NCI-H2081 treated with DMSO at 0.1 percent for 48 hours (cell line): ENCODE measurements around the gene NRIP1.

Experiments
- DNase-seq: peaks from one replicate; lab custom pipeline; 2025; lab: John Stamatoyannopoulos, UW

Gene NRIP1

GRCh38 chr21:15063814-15064575, 805 bp downstream of the NRIP1 start:
- no peak for DNase-seq

- DNase-seq, result no peak
Observed at GRCh38 chr21:15063081-15063813, 1.6 kb downstream of the NRIP1 start.

- no peak for DNase-seq
Observed at GRCh38 chr21:15062606-15062965, 2.2 kb downstream of the NRIP1 start.

- DNase-seq, result no peak
Observed at GRCh38 chr21:15061747-15062605, 2.8 kb downstream of the NRIP1 start.

GRCh38 chr21:15061279-15061678, 3.5 kb downstream of the NRIP1 start:
- DNase-seq, result no peak

GRCh38 chr21:15060543-15061175, 4.1 kb downstream of the NRIP1 start:
- no peak for DNase-seq

- DNase-seq, result no peak
Observed at GRCh38 chr21:15059397-15059796, 5.4 kb downstream of the NRIP1 start.

- no peak for DNase-seq
Observed at GRCh38 chr21:15058854-15059263, 5.9 kb downstream of the NRIP1 start.

GRCh38 chr21:15057285-15057684, 7.5 kb downstream of the NRIP1 start:
- DNase-seq, result no peak

GRCh38 chr21:15054606-15055239, 10.1 kb downstream of the NRIP1 start:
- DNase-seq, result no peak

- DNase-seq, result no peak
Observed at GRCh38 chr21:15054089-15054488, 10.7 kb downstream of the NRIP1 start.

- DNase-seq, result no peak
Observed at GRCh38 chr21:15053500-15053899, 11.3 kb downstream of the NRIP1 start.

GRCh38 chr21:15052459-15052763, 12.4 kb downstream of the NRIP1 start:
- no peak for DNase-seq

GRCh38 chr21:15051644-15052458, 12.9 kb downstream of the NRIP1 start:
- no peak for DNase-seq

- DNase-seq, result no peak
Observed at GRCh38 chr21:15050568-15051377, 14.0 kb downstream of the NRIP1 start.

- DNase-seq, result no peak
Observed at GRCh38 chr21:15045017-15045416, 19.8 kb downstream of the NRIP1 start.

- no peak for DNase-seq
Observed at GRCh38 chr21:15042531-15042930, 22.3 kb downstream of the NRIP1 start.

- no peak for DNase-seq
Observed at GRCh38 chr21:15039607-15040299, 25.0 kb downstream of the NRIP1 start.

GRCh38 chr21:15037900-15038293, 26.9 kb downstream of the NRIP1 start:
- no peak for DNase-seq
